ENCODE data around the gene NRL. TPM values are rescaled to one million over a fixed set of nuclear protein-coding genes. Genes with fewer than 3 reads are reported as not detected.
A peak's percentile ranks its signal among the peaks of the same experiment; 100 is the strongest.

Gene NRL
- 0.76 TPM for polyA plus RNA-seq (2013, experiment 1 of 2)
- 0.63 TPM for polyA plus RNA-seq (2013, experiment 2 of 2)

GRCh38 chr14:24114532-24115421 lies at the start of gene NRL, which contains the start of gene DCAF11:
NRL (minus strand) TSS chr14:24114949; CDS start chr14:24082848, 32,101 bp downstream.
DCAF11 (plus strand) TSS chr14:24114777; CDS start chr14:24115595, 818 bp downstream.
- Histone ChIP-seq H3K14ac (ENCODE audit: low read length in 2 of 2) (peak within 1 kb of the TSS in 1 of 2 experiments; percentile 98), H2AK5ac (ENCODE audit: low read length, severe bottlenecking) (peak within 1 kb of the TSS; percentile 49), H3K4me2 (ENCODE audit: low read length, poor library complexity, severe bottlenecking) (peak within 1 kb of the TSS; percentile 83), H3K9ac (ENCODE audit: low read length) (peak within 1 kb of the TSS; percentile 97), H3K36me3 (ENCODE audit: control insufficient read depth in 1 of 2, insufficient read depth in 2 of 2, low read depth in 1 of 2, low read length in 2 of 2) (peaks cover 25 to 30% of the 10 kb centered on the region in 2 experiments), H3K27ac (ENCODE audit: low read length, poor library complexity, severe bottlenecking) (peak within 1 kb of the TSS; percentile 98), H3K18ac (ENCODE audit: low read depth in 1 of 2, low read length in 2 of 2) (peak within 1 kb of the TSS; percentile 98), H4K8ac (ENCODE audit: low read length) (peak within 1 kb of the TSS; percentile 96), H3K27me3 (ENCODE audit: control insufficient read depth in 1 of 2, insufficient read depth in 1 of 2, low read length in 2 of 2) (no peaks in the 10 kb centered on the region), H2BK15ac (ENCODE audit: low read depth, poor library complexity, severe bottlenecking) (peak within 1 kb of the TSS; percentile 98), H4K91ac (ENCODE audit: low read length) (peak within 1 kb of the TSS; percentile 98), H3K79me1 (replicated peaks; ENCODE audit: low read length, poor library complexity, severe bottlenecking) (peaks cover 26% of the 10 kb centered on the region), H2AFZ (ENCODE audit: low read depth, low read length) (peak within 1 kb of the TSS; percentile 85), H3K23ac (ENCODE audit: low read length in 2 of 2) (peak within 1 kb of the TSS in 1 of 2 experiments; percentile 16), H3K9me3 (ENCODE audit: control insufficient read depth, low read length) (no peaks in the 10 kb centered on the region), H3K4me1 (ENCODE audit: control insufficient read depth, insufficient read depth, low read depth, low read length) (peaks cover 7% of the 10 kb centered on the region), H2BK5ac (ENCODE audit: low read depth, low read length, poor library complexity, severe bottlenecking) (peak within 1 kb of the TSS; percentile 96), H2BK120ac (ENCODE audit: low read depth, low read length) (peak within 1 kb of the TSS; percentile 93), H3K4ac (ENCODE audit: low read depth in 1 of 2, low read length in 2 of 2) (peak within 1 kb of the TSS; percentile 85 to 95), H3K4me3 (ENCODE audit: insufficient read depth in 1 of 2, low read depth in 1 of 2, low read length in 2 of 2) (peak within 1 kb of the TSS; percentile 89 to 91), H2BK12ac (ENCODE audit: low read length in 2 of 2) (peak within 1 kb of the TSS; percentile 97 to 99)
- under 1% methylated on average over 46 of the region's 65 CpGs for WGBS
- DNase-seq, result peak; percentile 100

GRCh38 chr14:24162093-24162492 lies 47.3 kb upstream of the NRL start:
- Histone ChIP-seq H3K9ac (ENCODE audit: low read length) (peak overlapping the region; percentile 99), H3K27me3 (ENCODE audit: control insufficient read depth in 1 of 2, insufficient read depth in 1 of 2, low read length in 2 of 2) (no peaks in the 10 kb centered on the region), H3K14ac (ENCODE audit: low read length in 2 of 2) (peak overlapping the region in 1 of 2 experiments; percentile 19), H2BK15ac (ENCODE audit: low read depth, poor library complexity, severe bottlenecking) (no peak overlapping the region), H3K4me3 (ENCODE audit: insufficient read depth in 1 of 2, low read depth in 1 of 2, low read length in 2 of 2) (peak overlapping the region in 1 of 2 experiments; percentile 96), H3K9me3 (ENCODE audit: control insufficient read depth, low read length) (no peaks in the 10 kb centered on the region), H2BK12ac (ENCODE audit: low read length in 2 of 2) (peak overlapping the region; percentile 21 to 59), H3K4me2 (ENCODE audit: low read length, poor library complexity, severe bottlenecking) (peak overlapping the region; percentile 80), H2BK5ac (ENCODE audit: low read depth, low read length, poor library complexity, severe bottlenecking) (no peak overlapping the region), H4K8ac (ENCODE audit: low read length) (no peak overlapping the region), H3K4ac (ENCODE audit: low read depth in 1 of 2, low read length in 2 of 2) (no peak overlapping the region), H4K91ac (ENCODE audit: low read length) (no peak overlapping the region), H3K23ac (ENCODE audit: low read length in 2 of 2) (no peak overlapping the region), H3K27ac (ENCODE audit: low read length, poor library complexity, severe bottlenecking) (no peak overlapping the region), H2BK120ac (ENCODE audit: low read depth, low read length) (no peak overlapping the region), H2AK5ac (ENCODE audit: low read length, severe bottlenecking) (peak overlapping the region; percentile 8), H3K4me1 (ENCODE audit: control insufficient read depth, insufficient read depth, low read depth, low read length) (peaks cover 19% of the 10 kb centered on the region), H3K36me3 (ENCODE audit: control insufficient read depth in 1 of 2, insufficient read depth in 2 of 2, low read depth in 1 of 2, low read length in 2 of 2) (peaks cover 67 to 75% of the 10 kb centered on the region in 2 experiments), H3K18ac (ENCODE audit: low read depth in 1 of 2, low read length in 2 of 2) (peak overlapping the region in 1 of 2 experiments; percentile 91), H3K79me1 (replicated peaks; ENCODE audit: low read length, poor library complexity, severe bottlenecking) (peaks cover 28% of the 10 kb centered on the region), H2AFZ (ENCODE audit: low read depth, low read length) (no peak overlapping the region)
- peak; percentile 22 for DNase-seq
- 91% methylated on average over 8 of the region's 8 CpGs for WGBS

- Histone ChIP-seq H2AFZ (ENCODE audit: low read depth, low read length) (no peak within 1 kb of the TSS), H2BK120ac (ENCODE audit: low read depth, low read length) (peak within 1 kb of the TSS; percentile 50), H3K27ac (ENCODE audit: low read length, poor library complexity, severe bottlenecking) (peak within 1 kb of the TSS; percentile 76), H2BK12ac (ENCODE audit: low read length in 2 of 2) (peak within 1 kb of the TSS; percentile 70 to 73), H3K27me3 (ENCODE audit: control insufficient read depth in 1 of 2, insufficient read depth in 1 of 2, low read length in 2 of 2) (no peaks in the 10 kb centered on the region), H3K14ac (ENCODE audit: low read length in 2 of 2) (peak within 1 kb of the TSS in 1 of 2 experiments; percentile 92), H2BK15ac (ENCODE audit: low read depth, poor library complexity, severe bottlenecking) (peak within 1 kb of the TSS; percentile 26), H2AK5ac (ENCODE audit: low read length, severe bottlenecking) (peak within 1 kb of the TSS; percentile 95), H3K4me1 (ENCODE audit: control insufficient read depth, insufficient read depth, low read depth, low read length) (peaks cover 19% of the 10 kb centered on the region), H3K9me3 (ENCODE audit: control insufficient read depth, low read length) (no peaks in the 10 kb centered on the region), H3K23ac (ENCODE audit: low read length in 2 of 2) (peak within 1 kb of the TSS in 1 of 2 experiments; percentile 81), H3K4ac (ENCODE audit: low read depth in 1 of 2, low read length in 2 of 2) (peak within 1 kb of the TSS; percentile 83 to 91), H3K18ac (ENCODE audit: low read depth in 1 of 2, low read length in 2 of 2) (peak within 1 kb of the TSS; percentile 79 to 91), H3K9ac (ENCODE audit: low read length) (peak within 1 kb of the TSS; percentile 99), H3K4me2 (ENCODE audit: low read length, poor library complexity, severe bottlenecking) (peak within 1 kb of the TSS; percentile 80), H4K8ac (ENCODE audit: low read length) (peak within 1 kb of the TSS; percentile 78), H2BK5ac (ENCODE audit: low read depth, low read length, poor library complexity, severe bottlenecking) (peak within 1 kb of the TSS; percentile 90), H3K36me3 (ENCODE audit: control insufficient read depth in 1 of 2, insufficient read depth in 2 of 2, low read depth in 1 of 2, low read length in 2 of 2) (peaks cover 68 to 75% of the 10 kb centered on the region in 2 experiments), H3K79me1 (replicated peaks; ENCODE audit: low read length, poor library complexity, severe bottlenecking) (peaks cover 25% of the 10 kb centered on the region), H3K4me3 (ENCODE audit: insufficient read depth in 1 of 2, low read depth in 1 of 2, low read length in 2 of 2) (peak within 1 kb of the TSS; percentile 63 to 96), H4K91ac (ENCODE audit: low read length) (peak within 1 kb of the TSS; percentile 60)
- peak; percentile 95 for DNase-seq
- WGBS, result 9% methylated on average over 12 of the region's 12 CpGs
Observed at GRCh38 chr14:24160850-24161804, 46.4 kb upstream of the NRL start, which contains the start of gene IRF9. IRF9 (plus strand) TSS chr14:24161265; CDS start chr14:24162145, 880 bp downstream.

All from mesenchymal stem cell (in vitro differentiated cells and primary cell).